Lung microvascular endothelial cell (primary cell): ENCODE data around the gene YWHAG. TPM values are rescaled to one million over a fixed set of nuclear protein-coding genes. Genes with fewer than 3 reads are reported as not detected.
"Not testable (repeated sequence)": the region's sequence is repeated elsewhere in the genome, so short reads cannot be mapped to it uniquely, and the experiment has no call there.

ENCODE experiments used
- DNase-seq, 2 donors: peaks; one replicate each; pipeline versions ENCODE4 v3.0.0 to v3.0.0-alpha.2; 2010; ENCODE audit warnings: low read depth in 2 of 2
- total RNA-seq: library from RNA; depleted of rRNA; stranded (reverse); fragments of >200 nt; gene quantifications from 2 replicates; pipeline ENCODE4 v1.2.1, GENCODE V29; 2014

Gene YWHAG
- total RNA-seq: 69.3 and 98.4 TPM in 2 replicates

GRCh38 chr7:76358481-76359110 is at the start of gene YWHAG:
Gene YWHAG, minus strand, starts transcription at chr7:76358991. Its CDS starts 183 bp downstream, at chr7:76358808.
- peak; percentile 94 to 95 for DNase-seq

DNA sequence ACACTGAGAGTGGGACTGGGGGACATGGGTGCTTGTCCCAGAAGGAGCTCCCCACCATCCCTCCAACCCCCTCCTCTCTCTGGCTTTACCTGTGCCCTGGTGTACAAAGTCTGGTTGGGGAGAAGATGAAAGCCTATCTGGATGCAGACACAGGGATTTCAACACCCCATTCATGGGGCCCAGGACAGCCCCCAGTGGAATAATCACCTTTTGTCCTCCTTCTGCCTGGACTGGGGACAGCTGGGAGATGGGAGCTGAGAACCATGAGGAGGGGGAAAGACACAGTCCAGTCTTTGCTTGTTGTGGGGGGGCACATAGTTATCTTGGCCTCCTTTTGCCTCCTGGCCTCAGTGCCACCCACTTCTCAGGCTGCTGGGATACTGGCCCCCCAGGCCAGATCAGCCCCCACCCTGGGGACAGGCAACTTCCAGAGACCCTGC is 49.4 kb upstream of the YWHAG start:
- no peak for DNase-seq

GRCh38 chr7:76407718-76408117 is 48.9 kb upstream of the YWHAG start:
- no peak for DNase-seq

DNA sequence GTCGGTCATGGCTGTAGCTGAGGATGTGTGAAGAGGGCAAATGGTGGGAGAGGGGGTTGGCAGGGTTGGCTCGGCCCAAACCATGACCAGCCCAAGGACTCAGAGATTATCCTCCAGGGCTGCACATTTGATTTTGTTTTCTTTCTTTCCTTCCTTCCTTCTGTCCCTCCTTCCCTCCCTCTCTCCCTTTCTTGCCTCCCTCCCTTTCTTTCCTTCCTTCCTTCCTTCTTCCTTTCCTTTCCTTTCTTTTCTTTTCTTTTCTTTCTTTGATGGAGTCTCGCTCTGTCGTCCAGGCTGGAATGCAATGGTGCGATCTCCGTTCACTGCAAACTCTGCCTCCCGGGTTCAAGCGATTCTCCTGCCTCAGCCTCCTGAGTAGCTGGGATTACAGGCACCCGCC is 46.9 kb upstream of the YWHAG start:
- no peak for DNase-seq

DNA sequence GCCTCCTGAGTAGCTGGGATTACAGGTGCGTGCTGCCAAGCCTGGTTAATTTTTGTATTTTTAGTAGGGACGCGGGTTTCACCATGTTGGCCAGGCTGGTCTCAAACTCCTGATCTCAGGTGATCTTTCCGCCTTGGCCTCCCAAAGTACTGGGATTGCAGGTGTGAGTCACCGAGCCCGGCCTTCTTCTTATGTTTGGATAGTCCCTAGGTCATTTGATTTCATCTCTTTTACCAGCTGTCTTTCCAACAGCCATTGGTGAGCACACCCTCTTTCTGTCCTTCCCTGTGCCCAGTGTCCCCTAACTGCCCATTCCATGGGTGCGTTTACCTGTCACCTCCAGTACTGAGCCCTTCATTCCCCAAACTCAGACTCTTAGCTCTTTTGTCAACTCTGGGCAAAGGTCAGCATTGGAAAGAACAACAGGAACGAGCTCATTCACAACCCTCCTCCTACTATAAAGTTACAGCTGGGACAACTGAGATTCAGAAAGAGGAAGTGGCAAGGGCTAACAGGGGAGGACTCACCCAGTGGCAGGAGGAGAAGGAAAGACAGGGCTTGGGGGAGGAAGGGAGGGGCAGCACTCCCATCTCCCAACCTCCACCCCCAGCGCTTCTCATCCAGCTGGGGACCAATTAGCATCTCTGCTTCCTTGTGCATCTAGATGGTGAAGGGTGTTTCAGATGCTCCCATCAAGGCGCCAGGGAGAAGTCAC is 45.1 kb upstream of the YWHAG start:
- no peak for DNase-seq

GRCh38 chr7:76403097-76403496 is 44.3 kb upstream of the YWHAG start:
- not testable (repeated sequence) for DNase-seq

GRCh38 chr7:76400248-76400647 is 41.5 kb upstream of the YWHAG start:
- DNase-seq: no peak

DNA sequence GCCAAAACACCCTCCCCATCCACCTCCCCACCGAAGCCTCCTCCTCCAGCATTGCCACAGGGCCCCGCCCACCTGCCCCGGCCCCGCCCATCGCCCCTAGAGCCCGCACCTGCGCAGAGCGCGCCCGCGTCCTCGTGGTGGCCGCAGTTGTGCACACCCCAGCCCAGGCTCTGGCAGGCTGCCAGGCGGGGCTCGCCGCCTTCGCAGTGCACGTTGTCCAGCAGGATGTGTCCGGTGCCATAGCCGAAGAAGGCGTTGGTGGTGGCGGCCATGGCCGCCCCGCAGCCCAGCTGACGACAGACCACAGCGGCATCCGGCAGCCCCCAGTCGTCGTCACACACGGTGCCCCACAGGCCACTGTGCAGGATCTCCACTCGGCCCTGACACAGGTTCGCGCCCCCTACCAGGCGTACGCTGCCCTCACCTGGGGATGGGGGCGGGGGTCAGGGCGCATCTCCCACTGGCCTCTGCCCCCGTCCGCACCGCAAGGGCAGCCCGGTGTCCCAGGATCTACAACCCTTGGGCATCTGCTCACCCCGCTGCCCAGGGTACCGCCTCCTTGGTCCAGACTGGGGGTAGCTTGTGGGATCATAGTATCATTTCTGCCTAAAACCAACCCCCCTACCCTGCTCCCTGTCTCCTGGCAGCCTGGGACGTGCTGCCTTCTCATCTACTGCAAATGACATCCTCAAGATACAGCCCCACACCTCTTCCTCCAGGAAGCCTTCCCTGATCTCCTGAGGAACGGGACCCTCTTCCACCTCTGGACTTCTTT is 38.8 kb upstream of the YWHAG start:
- peak; percentile 75 to 83 for DNase-seq

- no peak for DNase-seq
Observed at GRCh38 chr7:76396864-76397263, 38.1 kb upstream of the YWHAG start.

DNA sequence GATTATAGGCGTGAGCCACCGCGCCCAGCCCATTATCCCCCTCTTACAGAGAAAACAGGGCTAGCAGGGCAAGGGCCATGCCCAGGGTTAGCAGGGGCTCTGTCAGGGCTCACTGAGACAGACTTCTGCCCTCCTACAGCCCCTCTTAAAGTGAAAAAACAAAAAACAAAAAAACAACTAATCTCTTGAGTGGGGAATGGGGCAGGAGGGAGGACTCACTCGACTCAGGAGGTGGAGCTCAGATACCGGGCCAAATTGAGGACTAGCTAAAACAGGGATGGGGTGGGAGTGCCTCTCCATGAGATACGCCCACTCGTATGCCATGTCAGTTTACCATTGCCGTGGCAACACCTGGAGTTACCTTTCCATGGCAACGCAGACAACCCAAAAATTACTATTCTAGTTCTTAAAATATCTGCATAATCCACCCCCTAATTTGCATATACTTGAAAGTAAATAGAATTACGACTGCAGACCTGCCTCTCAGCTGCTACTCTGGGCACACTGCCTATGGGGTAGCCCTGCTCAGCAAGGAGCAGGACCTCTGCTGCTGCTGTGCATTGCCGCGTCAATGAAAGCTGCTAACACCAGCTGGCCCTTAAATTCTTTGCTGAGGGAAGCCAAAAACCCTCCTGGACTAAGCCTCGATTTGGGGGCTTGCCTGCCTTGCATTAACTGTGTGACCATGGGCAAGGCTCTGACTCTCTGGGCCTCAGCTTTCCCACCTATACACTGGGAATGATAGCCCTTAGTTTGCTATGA is 37.4 kb upstream of the YWHAG start:
- DNase-seq: no peak

- not testable (repeated sequence) for DNase-seq
Observed at GRCh38 chr7:76395605-76395964, 36.8 kb upstream of the YWHAG start.

GRCh38 chr7:76394957-76395356 is 36.2 kb upstream of the YWHAG start:
- DNase-seq: no peak

DNA sequence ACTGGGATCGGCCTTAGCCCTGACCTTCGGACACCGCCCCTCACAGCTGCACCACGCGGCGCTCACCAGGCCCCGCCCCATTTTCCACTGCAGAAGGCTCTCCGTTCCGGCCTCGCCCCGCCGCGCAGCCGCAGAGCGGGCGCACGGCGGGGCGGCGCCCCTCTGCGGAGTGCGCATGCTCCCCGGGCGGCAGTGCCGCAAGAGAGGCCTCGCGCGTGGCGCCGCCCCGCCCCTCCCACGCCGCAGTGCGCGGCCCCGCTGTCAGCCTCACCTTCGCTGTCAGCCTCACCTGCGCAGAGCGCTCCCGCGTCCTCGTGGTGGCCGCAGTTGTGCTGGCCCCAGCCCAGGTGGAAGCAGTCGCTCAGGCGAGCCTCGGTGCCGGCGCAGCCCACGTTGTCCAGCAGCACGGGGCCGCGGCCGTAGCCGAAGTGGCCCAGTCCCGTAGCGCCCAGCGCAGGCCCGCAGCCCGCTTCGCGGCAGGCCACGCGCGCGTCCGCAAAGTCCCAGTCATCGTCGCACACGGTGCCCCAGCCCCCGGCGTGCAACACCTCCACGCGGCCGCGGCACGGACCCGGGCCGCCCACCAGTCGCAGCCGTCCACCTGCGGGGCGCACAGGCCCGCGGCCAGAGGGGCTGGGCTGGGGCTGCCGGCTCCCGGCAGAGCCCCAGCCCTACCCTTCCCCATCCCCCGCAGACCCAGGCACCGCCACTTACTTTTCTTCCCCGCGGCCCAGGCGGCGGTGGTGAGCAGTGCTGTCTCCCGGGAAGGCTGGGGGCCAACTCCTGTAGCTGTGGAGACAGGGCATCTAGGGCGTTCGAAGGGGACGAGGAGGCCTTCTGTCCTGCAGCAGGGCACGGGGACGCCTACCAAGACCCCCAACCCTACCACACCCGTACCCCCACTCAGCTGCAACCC is 34.6 kb upstream of the YWHAG start:
- DNase-seq: peak; percentile 85 to 92

DNA sequence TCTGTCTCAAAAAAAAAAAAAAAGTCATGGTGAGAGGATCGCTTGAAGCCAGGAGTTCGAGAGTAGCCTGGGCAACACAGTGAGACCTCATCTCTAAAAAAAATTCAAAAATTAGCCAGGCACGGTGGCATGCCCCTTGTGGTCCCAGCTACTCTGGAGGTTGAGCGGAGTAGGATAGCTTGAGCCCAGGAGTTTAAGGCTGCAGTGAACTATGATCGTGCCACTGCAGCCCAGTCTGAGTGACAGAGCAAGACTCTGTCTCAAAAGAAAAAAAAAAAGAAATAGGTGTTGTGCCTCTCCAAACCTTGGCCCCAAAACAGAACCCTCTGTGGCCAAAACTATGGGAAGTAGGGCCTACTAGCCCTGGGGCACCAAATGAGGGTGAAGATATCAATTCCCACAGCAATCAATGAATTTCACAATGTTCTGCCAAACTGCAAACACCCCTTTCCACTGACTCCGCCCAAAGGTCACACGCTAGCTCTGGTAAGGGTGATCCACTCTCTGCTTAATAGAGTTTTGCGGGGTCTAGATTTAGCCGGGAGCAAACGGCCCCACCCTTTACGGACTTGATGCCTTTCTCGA is 33.8 kb upstream of the YWHAG start:
- DNase-seq: no peak

- no peak for DNase-seq
Observed at GRCh38 chr7:76390092-76390491, 31.3 kb upstream of the YWHAG start.

- not testable (repeated sequence) for DNase-seq
Observed at GRCh38 chr7:76387789-76388188, 29.0 kb upstream of the YWHAG start.

DNA sequence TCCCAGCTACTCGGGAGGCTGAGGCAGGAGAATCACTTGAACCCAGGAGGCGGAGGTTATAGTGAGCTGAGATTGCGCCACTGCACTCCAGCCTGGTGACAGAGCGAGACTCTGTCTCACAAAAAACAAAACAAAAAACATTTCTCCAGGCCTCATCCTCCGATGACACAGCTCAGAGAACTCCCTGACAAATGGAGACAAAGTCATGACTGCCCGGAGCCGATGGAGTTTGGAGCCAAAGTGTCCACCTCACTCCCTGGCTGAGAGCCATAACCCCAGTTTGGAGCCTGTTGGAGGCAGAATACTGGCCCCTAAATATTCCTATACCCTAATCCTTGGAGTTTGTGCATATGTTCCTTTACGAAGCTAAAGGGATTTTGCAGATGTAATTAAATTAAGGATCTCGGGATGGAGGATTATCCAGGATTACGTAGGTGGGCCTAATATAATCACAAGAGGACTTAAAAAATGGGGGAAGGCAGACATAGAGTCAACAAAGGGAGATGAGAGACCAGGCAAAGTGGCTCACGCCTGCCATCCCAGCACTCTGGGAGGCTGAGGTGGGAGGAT is 28.0 kb upstream of the YWHAG start:
- DNase-seq: no peak

- peak; percentile 48 to 55 for DNase-seq
Observed at GRCh38 chr7:76383089-76383944, 24.5 kb upstream of the YWHAG start.

- DNase-seq: no peak
Observed at GRCh38 chr7:76381814-76382213, 23.0 kb upstream of the YWHAG start.
